HG02678 (cell line): ENCODE results near the gene INSRR.

Experiments used
- ATAC-seq: cut with Tn5 transposase; IDR thresholded peaks from one replicate; pipeline ENCODE4 v1.9.1; 2021; ENCODE audit warnings: mild to moderate bottlenecking, moderate library complexity; ENCODE audit not compliant: unreplicated experiment

The INSRR gene

DNA sequence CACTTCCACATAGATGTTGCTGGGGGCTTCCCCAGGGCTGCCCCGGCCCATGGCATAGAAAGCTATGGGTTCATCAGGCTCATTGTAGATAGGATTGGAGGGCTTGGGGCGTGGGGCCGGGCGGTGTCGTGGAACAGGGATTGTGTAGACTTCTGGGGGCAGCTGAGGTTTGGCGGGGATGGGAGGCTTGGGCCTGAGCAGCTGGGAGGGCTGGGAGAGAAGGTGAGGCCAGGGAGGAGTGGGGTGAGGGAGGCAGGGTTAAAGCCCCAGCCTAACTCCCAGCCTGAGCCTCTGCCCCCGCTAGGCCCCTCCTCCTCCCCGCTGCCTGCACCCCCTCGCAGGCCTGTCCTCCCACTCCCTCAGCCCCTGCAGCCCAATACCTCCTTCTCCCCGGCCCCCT is 49.6 kb downstream of the INSRR start:
- ATAC-seq, result no peak

DNA sequence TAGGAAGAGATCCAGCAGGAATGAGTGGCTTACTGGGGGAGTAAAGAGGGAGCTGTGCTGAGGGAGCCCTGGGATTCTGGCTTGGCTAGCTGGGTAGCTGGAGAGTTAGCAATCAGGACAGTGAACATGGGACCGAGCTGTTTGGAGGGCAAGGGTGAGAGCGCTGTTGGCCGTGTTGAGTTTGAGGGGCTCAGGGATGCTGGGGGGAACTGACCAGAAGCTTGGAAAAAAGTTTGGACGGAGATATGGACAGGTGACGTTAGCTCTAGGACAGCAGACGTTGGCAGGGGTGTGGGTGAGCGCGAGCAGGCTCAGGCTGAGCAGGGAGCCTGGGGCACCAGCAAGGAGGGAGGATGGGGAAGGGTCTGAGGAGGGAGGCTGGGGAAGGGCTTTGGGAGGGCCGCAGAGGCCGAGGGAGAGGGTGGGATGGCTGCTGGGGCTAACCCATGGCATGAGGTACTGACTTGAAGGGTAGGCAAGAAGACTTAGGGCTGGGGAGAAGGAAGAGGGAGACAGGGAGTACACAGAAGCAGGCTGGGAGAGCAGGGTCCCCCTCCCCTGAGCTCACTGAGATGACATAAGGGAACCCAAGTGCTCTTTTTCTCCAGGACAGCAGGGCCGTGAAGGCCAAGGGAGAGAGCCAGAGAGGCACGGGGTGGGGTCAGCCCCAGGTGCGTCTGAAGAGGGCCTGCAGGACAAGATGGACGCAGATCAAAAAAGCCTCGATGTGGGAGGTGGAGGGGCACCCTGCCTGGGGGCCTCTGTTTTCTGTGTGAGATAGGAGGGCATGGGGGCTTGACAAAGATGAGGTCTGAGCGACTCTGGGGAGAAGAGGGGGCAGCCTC is 50.5 kb downstream of the INSRR start:
- no peak for ATAC-seq

- ATAC-seq, result no peak
These were observed 51.3 kb downstream of the INSRR start for GRCh38 chr1:156807627-156808026.

- no peak for ATAC-seq
These were observed 52.1 kb downstream of the INSRR start for GRCh38 chr1:156806512-156807440.

DNA sequence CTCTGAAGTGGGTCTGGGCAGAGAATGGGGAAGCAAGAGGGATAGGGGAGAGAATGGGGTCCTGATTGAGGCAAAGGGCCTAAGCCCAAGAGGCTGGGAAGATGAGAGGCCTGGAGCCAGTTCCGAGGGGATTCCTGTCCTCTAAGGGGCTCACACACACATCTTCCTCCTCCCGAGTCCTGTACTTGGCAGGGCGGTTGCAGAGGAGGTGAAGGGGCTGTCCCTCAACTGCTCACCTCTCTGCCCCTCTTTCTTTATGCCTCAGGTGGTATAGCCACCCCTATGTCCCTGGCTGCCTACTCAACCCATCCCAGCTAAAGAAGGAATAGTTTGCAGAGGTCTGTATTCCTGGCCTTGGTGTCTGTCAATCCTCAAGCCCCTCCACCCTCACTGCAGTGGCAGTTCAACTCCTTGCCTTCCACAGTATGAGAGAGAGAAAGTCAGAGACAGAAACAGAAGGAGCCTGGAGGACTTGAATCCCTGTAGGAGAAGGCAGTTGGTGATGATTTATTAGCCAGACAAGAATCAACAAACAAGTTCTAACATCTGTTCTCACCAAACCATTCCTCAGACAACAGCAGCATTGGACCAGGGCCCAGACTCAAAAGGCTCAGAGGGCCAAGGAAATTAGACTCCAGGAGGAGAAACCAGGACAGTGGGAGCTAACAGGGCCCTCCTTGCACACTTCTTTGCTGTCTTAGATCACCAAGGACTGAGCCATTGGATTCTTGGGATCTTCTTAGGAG is 53.0 kb downstream of the INSRR start:
- ATAC-seq, result no peak

GRCh38 chr1:156804572-156805243 is 54.2 kb downstream of the INSRR start:
- no peak for ATAC-seq

- no peak for ATAC-seq
These were observed 54.9 kb downstream of the INSRR start for GRCh38 chr1:156804026-156804425.

GRCh38 chr1:156803086-156803851 is 55.6 kb downstream of the INSRR start:
- ATAC-seq, result no peak

GRCh38 chr1:156802421-156802935 is 56.4 kb downstream of the INSRR start:
- ATAC-seq, result no peak

DNA sequence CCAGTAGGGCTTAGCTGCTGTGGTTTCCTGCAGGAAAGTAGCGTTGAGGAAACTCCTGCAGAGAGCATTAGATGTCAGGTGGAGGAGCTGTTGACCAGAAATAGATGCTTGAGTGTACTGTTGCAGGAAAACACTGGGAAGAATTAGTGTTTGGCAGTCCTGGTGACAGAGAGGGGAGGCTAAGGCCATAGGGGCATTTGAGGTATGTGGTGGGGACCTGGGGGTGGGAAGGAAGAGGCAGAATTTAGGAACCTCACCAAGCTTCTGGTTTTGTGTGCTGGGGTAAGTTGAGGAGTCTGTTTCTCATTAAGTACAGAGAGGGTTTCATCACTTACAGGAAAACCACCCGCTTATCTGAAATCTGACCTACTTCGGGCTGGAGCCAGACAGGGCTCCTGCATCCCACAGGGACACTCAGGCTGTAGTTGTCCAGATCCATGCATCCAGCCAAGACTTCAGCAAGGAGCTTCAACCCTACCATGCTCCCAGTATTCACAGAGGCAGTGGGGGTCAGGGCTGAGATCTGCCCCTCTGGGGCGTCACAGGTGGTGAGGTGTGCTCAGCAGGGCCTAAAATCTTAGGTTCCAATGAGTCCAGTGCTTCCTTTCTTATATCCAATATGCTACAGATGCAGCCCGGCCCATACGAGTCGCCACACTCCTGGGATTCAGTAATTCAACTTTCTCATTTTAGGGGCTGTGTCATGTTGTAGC is 57.4 kb downstream of the INSRR start:
- ATAC-seq, result no peak

DNA sequence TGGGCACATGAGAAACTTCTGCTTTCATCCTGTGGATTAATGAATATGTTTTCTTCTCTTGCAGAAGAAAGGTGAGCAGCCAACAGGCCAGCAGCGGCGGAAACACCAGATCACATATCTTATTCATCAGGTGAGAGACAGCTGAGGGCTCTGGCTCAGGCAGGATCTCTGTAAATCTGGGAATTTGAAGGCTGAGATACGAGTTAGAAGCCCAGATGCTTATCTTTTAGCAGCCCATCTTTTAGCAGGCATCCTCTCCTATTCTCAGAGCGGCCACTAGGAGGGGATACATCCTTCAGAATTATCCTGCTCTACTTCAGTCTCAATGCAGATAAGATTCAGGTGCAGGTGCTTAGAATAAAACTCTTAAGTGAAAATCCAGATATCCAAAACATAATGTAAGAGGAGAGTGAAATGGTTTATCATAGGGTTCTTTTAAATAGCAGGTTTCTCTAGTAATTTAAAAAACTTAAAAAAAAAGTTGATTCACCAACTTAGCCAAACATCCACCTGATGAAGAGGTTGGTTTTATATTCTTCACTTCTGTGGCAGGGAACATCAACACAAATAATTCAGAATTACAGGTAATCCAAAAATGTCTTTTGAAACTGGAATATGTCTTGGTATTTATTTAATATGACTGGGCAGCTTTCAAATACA is 61.6 kb downstream of the INSRR start:
- ATAC-seq, result no peak

- no peak for ATAC-seq
These were observed 62.4 kb downstream of the INSRR start for GRCh38 chr1:156796340-156797097.

GRCh38 chr1:156795787-156796186 is 63.1 kb downstream of the INSRR start:
- no peak for ATAC-seq

GRCh38 chr1:156795374-156795733 is 63.6 kb downstream of the INSRR start:
- no peak for ATAC-seq

- no peak for ATAC-seq
These were observed 64.2 kb downstream of the INSRR start for GRCh38 chr1:156794506-156795373.
